NCI-H1930 (cell line): ENCODE results near the gene KPNA6.
A peak's percentile ranks its signal among the peaks of the same experiment; 100 is the strongest.

Source experiments
- DNase-seq, 2 experiments: peaks; one replicate each; lab custom pipeline; 2025; lab: John Stamatoyannopoulos, UW

KPNA6 gene

DNA sequence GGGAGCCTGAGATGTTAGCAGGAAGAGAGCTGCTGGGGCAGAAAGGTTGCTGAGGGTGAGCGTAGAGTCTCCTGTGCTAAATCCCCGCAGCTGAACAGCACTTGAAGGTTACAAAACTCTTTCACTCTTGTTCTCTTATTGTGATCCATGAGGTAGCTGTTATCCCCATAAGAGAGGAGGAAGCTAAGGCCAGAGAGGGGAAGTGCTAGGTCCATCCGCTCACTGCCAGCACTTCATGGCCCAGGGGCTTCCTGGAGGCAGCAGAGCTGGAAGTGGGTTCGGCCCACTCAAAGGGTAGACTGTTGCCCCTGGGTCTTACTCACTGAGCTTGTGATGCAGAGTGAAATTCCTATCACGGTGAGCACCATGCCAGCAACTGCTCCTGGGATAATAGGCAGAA, 108.7 kb downstream of the KPNA6 start:
- DNase-seq: no peak

DNA sequence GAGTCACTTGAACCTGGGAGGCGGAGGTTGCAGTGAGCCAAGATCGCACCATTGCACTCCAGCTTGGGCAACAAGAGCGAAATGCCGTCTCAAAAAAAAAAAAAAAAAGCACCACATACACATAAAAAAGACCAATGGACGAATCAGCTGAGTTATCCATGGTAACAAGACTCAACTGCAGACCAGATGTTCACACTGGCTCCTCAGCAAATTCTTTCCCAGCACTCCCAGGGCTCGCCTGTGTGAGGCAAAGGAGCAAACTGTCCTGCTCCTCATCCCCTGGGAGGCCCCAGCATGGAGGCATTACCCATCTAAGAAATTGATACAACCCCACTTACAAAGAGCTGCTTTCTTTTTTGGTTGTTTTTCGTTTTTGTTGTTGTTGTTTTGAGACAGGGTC, 111.2 kb downstream of the KPNA6 start:
- DNase-seq: no peak

DNA sequence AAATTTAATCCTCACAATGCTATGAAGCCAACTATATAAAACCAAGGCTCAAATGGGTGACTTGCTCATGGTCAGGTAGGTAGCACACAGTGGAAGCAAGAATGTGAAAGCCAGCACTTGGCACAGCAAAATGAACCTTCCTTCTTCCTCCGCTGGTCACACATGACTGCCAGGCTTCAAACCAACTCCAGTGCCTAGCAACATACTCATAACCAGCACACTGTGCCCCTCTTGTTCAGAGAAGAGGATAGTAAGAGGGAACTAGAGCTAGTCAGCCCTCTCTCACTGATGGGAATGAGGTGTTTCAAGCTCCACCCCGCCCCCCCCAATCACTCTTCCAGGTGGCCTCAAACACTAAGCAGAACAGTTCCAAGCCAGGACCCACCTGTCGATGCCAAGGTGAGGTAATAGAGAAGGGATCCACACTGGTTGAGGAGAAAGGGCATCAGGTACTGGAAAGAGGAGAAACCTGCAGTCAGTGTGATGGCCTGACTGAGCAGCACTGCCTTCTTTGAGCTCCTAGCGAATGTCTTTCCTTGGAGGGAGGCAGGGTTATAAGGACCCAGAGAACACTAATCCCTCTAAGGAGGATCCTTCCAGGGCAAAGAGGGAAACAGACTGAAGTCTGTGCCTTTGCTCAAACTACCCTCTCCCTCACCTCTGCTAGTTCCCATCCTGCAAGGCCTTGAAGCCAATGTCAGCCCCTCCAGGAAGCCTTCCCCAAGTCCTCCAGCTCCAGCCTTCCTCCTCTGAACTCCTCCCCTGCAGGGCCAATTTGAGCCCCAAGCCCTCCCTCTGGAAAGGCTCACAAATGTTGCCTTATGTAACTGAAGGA, 113.1 kb downstream of the KPNA6 start:
- DNase-seq: no peak

DNA sequence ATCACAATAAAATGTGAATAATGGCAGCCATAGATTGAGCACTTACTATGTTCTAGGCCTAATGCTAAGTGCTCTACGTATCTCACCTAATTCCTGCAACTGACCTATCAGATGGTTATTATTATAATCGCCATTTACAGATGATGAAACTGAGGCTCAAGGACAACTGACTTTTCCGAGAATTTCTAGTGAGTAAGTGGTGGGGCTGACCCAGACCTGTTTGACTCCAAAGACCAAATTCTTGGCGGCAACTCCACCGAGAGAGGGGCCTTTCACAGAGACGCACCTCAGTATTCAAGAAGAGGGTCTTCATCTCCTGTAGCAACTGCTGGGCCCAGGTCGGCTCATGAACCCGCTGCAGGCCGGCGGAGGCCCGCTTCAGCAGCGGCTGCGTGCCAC, 113.7 kb downstream of the KPNA6 start:
- DNase-seq: no peak

DNA sequence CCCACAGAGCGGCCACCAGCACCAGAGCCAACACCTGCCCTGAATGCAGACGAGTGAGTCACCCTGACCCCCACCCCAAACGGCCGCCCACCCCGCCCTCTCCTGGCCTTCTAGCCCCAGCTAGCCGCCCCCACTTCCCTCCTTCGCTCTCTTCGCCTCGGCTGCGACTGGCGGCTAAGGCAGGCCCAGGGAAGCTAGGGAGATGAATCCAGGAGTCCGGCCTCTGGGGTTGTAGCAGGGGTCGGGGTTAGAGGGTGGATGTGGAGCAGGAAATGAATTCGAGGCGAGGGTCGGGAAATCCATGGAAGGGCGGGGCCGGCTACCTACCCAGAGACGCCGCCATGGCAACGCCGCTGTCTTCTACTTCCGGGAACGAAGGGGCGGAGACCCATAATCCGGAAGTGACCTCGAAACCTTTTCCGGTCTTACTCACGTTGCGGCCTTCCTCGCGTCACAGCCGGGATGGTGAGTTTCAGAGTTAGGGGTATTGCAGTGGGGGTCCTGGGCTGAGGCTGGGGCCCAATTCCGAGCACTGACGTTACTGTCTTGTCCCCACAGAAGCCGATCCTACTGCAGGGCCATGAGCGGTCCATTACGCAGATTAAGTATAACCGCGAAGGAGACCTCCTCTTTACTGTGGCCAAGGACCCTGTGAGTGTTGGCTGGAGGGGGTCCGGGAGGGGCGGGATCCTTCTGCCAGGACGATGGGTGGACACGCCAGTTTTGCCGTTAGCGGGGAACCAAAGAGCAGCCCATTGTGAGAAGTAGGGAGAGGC, 114.3 kb downstream of the KPNA6 start, which contains the start of the genes EIF3I and TMEM234:
Gene EIF3I, plus strand, starts transcription at position 428 of the 776 bp plus-strand sequence. Its CDS starts 35 bp downstream, at position 463.
Gene TMEM234, minus strand, starts transcription at position 374 of the 776 bp plus-strand sequence. Its CDS starts 31 bp downstream, at position 343.
- DNase-seq: peak; percentile 88 to 89

DNA sequence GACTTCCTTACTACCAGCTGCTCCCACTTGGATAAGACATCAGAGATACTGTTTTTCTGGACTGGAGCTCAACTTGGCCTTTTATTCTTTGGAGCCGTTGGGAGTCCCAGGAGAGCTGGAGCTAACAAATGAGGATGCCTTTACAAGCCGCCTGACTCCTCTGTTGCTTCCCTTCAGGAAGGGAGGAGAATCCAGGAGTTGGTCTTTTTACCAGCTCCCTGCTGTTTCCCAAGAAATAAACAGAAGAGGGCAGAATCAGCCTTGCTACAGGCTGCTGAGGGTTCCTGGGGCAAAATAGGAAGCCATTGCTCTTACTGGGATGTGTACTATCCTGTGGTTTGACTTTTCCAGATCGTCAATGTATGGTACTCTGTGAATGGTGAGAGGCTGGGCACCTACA, 115.8 kb downstream of the KPNA6 start:
- no peak for DNase-seq

DNA sequence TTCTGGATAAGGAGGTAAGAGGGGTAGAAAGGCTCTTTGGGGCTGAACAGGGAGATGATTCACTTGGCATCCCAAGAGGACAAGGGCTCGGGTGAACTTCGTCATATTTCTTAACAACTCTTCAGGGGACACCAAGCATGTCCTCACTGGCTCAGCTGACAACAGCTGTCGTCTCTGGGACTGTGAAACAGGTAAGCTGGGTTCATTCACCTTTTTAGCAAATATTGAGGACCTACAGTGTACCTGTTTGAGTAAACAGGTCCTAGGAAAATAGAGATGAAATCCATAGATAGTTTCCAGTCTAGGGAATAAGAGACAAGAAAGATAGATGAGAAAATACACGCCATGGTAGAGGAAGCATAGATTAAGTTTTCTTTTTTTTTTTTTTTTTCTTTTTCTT, 116.4 kb downstream of the KPNA6 start:
- DNase-seq: no peak
